GM12864 (cell line): ENCODE data around the gene ADORA2A.

Experiments used
- DNase-seq: peaks from one replicate; pipeline ENCODE4 v3.0.0-alpha.2; 2011; ENCODE audit warnings: low read depth
- H3K4me3 ChIP-seq: 2 replicates; pipeline ENCODE4 v1.5.1; 2011; ENCODE audit warnings: mild to moderate bottlenecking, low read depth, low read length, control low read depth
- TF ChIP-seq, protein P1 (sequence below): IDR thresholded peaks from 2 replicates; pipeline ENCODE4 v1.5.1; 2011; ENCODE audit warnings: low read depth, mild to moderate bottlenecking, moderate library complexity, low read length, control low read depth, inconsistent platforms; ENCODE audit errors: missing control alignments

Gene ADORA2A

GRCh38 chr22:24428751-24429410 is 1.5 kb downstream of the ADORA2A start:
- peak overlapping the region; percentile 76 for H3K4me3 ChIP-seq
- TF ChIP-seq, protein P1, sequence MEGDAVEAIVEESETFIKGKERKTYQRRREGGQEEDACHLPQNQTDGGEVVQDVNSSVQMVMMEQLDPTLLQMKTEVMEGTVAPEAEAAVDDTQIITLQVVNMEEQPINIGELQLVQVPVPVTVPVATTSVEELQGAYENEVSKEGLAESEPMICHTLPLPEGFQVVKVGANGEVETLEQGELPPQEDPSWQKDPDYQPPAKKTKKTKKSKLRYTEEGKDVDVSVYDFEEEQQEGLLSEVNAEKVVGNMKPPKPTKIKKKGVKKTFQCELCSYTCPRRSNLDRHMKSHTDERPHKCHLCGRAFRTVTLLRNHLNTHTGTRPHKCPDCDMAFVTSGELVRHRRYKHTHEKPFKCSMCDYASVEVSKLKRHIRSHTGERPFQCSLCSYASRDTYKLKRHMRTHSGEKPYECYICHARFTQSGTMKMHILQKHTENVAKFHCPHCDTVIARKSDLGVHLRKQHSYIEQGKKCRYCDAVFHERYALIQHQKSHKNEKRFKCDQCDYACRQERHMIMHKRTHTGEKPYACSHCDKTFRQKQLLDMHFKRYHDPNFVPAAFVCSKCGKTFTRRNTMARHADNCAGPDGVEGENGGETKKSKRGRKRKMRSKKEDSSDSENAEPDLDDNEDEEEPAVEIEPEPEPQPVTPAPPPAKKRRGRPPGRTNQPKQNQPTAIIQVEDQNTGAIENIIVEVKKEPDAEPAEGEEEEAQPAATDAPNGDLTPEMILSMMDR: no peak
- no peak for DNase-seq

DNA sequence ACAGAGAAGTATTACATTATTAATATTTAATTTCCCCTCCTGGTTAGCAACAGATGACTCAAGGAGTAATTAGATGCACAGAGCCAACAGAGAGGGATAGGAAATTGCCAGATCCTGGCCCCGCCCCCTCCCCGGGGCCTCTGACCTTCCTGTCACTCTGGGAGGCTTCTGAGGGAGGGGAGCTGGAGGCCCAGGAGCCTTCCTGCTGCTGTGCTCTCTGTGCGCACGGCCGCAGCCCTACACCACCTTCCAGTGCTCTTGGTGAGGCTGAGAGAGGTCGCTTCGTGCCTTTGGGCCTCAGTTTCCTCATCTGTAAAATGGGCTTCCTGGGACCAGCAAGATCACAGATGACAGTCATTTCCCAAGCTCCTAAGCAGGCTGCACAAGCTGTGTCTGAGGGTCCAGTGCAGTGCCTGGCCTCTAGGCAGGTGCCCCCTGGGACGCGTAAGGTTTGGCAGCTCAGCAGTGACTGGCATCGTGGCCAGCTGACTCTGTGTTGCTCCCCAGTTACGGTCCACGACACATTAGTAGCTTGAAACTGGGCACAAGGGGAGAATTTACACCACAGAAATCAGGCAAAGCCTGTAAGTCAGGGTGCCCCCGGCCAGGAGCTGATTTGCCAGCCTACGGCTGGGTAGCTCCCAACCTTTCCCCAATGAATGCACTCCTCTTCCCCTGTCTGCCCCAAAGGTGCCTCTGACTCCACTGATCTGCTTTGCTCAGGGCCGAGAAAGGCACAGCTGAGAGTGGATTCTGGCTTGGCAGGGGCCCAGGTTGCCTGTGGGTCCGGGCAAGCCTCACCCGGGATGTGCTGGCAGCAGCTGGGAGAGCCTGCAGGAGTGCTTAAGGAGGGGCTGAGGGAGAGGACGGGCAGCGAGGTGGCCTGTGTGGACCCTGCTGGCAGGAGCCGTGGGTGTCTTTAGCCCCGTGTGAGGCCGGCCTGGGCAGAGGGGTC is 2.3 kb downstream of the ADORA2A start:
- DNase-seq: no peak
- H3K4me3 ChIP-seq: peak overlapping the region; percentile 76
- TF ChIP-seq, protein P1: no peak

GRCh38 chr22:24430431-24431308 is 3.3 kb downstream of the ADORA2A start:
- H3K4me3 ChIP-seq: no peak overlapping the region
- DNase-seq: no peak
- TF ChIP-seq, protein P1: no peak

GRCh38 chr22:24431309-24432034 is 4.1 kb downstream of the ADORA2A start:
- no peak overlapping the region for H3K4me3 ChIP-seq
- TF ChIP-seq, protein P1: no peak
- no peak for DNase-seq

DNA sequence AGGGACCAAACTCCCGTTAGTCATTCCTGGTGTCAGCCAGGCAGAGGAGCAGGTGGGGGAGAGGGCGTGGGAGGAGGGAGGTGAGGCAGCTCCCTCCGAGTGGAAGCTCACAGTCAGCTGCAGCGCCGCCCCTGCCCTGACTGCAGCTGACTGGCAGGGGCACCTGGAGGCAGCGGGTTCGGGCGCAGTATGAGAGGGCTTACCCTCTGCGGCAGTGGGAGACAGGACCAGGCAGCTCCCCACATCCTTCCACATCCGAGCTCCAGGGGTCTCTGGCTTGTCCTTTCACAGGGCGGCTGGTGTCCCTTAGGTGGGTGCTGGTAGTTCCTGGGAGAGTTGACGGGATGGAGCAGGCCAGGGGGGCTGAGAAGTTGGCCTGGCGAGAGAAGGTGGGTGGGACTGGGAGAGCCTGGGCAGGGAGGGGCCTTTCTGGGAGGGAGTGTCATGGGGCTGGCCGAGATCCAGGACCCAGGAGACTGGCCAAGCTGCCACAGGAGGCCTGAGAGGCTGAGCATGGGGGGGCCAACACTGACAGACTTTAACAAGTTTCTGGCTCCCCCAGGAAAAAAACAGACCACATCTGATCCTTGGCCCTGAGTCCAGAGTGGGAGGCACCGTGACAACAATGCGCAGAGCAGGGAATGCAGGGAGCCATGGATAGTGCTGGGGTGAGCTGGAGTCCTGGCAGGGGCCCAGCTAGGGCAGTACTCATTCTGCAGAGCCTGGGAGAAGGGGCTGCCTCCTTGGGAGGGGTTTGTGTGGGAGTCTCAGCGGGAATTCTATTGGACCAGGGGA is 4.9 kb downstream of the ADORA2A start:
- TF ChIP-seq, protein P1: no peak
- DNase-seq: no peak
- H3K4me3 ChIP-seq: no peak overlapping the region
